ENCODE results near the gene CST6. TPM values are rescaled to one million over a fixed set of nuclear protein-coding genes. Genes with fewer than 3 reads are reported as not detected.

CST6 gene
- total and polyA plus RNA-seq, 2 of the 13 experiments (the other 11 are each of a cell fraction or from before 2014, with no cell fraction given): not detected

GRCh38 chr11:65977621-65978390 lies 34.0 kb upstream of the CST6 start:
- no peaks in the 10 kb centered on the region for H3K9me3 ChIP-seq (ENCODE audit: low read length)
- no peaks in the 10 kb centered on the region for H3K79me2 ChIP-seq (ENCODE audit: insufficient read depth, low read length)
- no peak for ATAC-seq
- CTCF ChIA-PET (ENCODE audit: low intra/inter-chr PET ratio, low total read pairs): no interaction called here
- intact Hi-C loops (cut with micrococcal nuclease; ENCODE audit: unreplicated experiment) (no loop called here), in situ Hi-C loops (cut with HindIII; ENCODE audit: extremely low pct_ligation_motif_present, low pct_unique_long_range_greater_than_20kb) (no loop called here)
- no peak overlapping the region for H3K27ac ChIP-seq (ENCODE audit: extremely low read length, insufficient read depth, low read length)
- H3K27me3 ChIP-seq (ENCODE audit: control insufficient read depth in 1 of 2, insufficient read depth in 2 of 2, low read length in 2 of 2): no peaks in the 10 kb centered on the region; a peak in 1 of 5 replicates
- H3K4me2 ChIP-seq (ENCODE audit: low read depth, low read length): no peak overlapping the region
- 95% methylated on average over 24 of the region's 29 CpGs for WGBS (ENCODE audit: low lambda C conversion rate)
- H4K20me1 ChIP-seq (ENCODE audit: insufficient read depth, low read length): no peaks in the 10 kb centered on the region
- POLR2A ChIA-PET: no interaction called here
- no peak for DNase-seq (ENCODE audit: low spot score)
- H3K4me3 ChIP-seq (replicated peaks in 1 of 3; ENCODE audit: insufficient read depth in 1 of 3, low read depth in 2 of 3, low read length in 3 of 3): no peak overlapping the region
- peaks cover 5 to 24% of the 10 kb centered on the region in 2 experiments for H3K36me3 ChIP-seq (replicated peaks in 1 of 2; ENCODE audit: control insufficient read depth in 1 of 2, insufficient read depth in 2 of 2, low read length in 2 of 2)
- no peak for TF ChIP-seq IRX3 (CRISPR knock-in tag; IDR thresholded peaks at IDR 0.05; ENCODE audit: borderline replicate concordance, low read depth)
- TF ChIP-seq NFYB (CRISPR knock-in tag; IDR thresholded peaks at IDR 0.05): no peak
- TF ChIP-seq ZNF441 (CRISPR knock-in tag; IDR thresholded peaks at IDR 0.05; ENCODE audit: borderline replicate concordance): no peak
- TF ChIP-seq ZC3H13 (CRISPR knock-in tag; IDR thresholded peaks at IDR 0.05): no peak
- TF ChIP-seq ZNF598 (CRISPR knock-in tag; IDR thresholded peaks at IDR 0.05; ENCODE audit: borderline replicate concordance): no peak
- TF ChIP-seq E2F1 (CRISPR knock-in tag; IDR thresholded peaks at IDR 0.05): no peak
- no peak overlapping the region for H3K9ac ChIP-seq (ENCODE audit: insufficient read depth, low read depth, low read length)
- no TSS peak for BruUV-seq (replicated peaks)
- H3K4me1 ChIP-seq (ENCODE audit: insufficient read depth, low read length): no peaks in the 10 kb centered on the region
- no peak overlapping the region for H2AFZ ChIP-seq (ENCODE audit: low read length)
- no peak for FAIRE-seq

Measured in HepG2 (cell line).